A673 (cell line): ENCODE results near the gene HNRNPDL. TPM values are rescaled to one million over a fixed set of nuclear protein-coding genes. Genes with fewer than 3 reads are reported as not detected.

Experiments used
- BruUV-seq: library from RNA; stranded (reverse); fragments of 400-500 nt; replicated peaks from 2 replicates; lab custom pipeline; 2021; lab: Mats Ljungman, UMichigan
- CTCF ChIA-PET: fragments of 300-600 bp; sonication (Branson Sonifier 250); formaldehyde crosslinking; loops from one replicate; lab custom pipeline; 2022; ENCODE audit warnings: antibody characterized with exemption; lab: Charles Lee
- POLR2A ChIA-PET: fragments of 300-600 bp; sonication (Branson Sonifier 250); formaldehyde crosslinking; loops from one replicate; lab custom pipeline; 2022; ENCODE audit warnings: antibody characterized with exemption; ENCODE audit not compliant: low non-redundant PET; lab: Charles Lee
- DNase-seq: peaks from one replicate; pipeline ENCODE4 v3.0.0-alpha.2; 2015; ENCODE audit warnings: low spot score
- H3K27ac ChIP-seq: fragments of 200-600 bp; sonication (generic); 2 replicates; pipeline ENCODE4 v1.5.1; 2016; ENCODE audit warnings: mixed run types, low read depth, mild to moderate bottlenecking, mixed read lengths, antibody characterized with exemption, low read length; ENCODE audit not compliant: poor library complexity, severe bottlenecking
- H3K27me3 ChIP-seq: fragments of 200-600 bp; sonication (generic); replicated peaks from 2 replicates; pipeline ENCODE4 v1.6.1; 2017; ENCODE audit warnings: mixed run types, low read depth, mild to moderate bottlenecking, mixed read lengths, antibody characterized with exemption, low read length; ENCODE audit not compliant: insufficient read depth, poor library complexity
- H3K36me3 ChIP-seq: fragments of 200-600 bp; sonication (generic); 2 replicates; pipeline ENCODE4 v1.6.1; 2016; ENCODE audit warnings: mixed run types, mild to moderate bottlenecking, mixed read lengths, antibody characterized with exemption, low read length; ENCODE audit not compliant: insufficient read depth, poor library complexity, severe bottlenecking
- H3K4me1 ChIP-seq: fragments of 200-600 bp; sonication (generic); 2 replicates; pipeline ENCODE4 v1.6.1; 2017; ENCODE audit warnings: mixed run types, mild to moderate bottlenecking, mixed read lengths, antibody characterized with exemption, low read length; ENCODE audit not compliant: insufficient read depth, poor library complexity, severe bottlenecking
- H3K4me3 ChIP-seq: fragments of 200-600 bp; sonication (generic); 2 replicates; pipeline ENCODE4 v1.5.1; 2016; ENCODE audit warnings: low read depth, mixed run types, mild to moderate bottlenecking, mixed read lengths, low read length; ENCODE audit not compliant: poor library complexity, severe bottlenecking
- H3K9me3 ChIP-seq: fragments of 200-600 bp; sonication (generic); 2 replicates; pipeline ENCODE4 v1.6.1; 2016; ENCODE audit warnings: mixed run types, low read depth, mild to moderate bottlenecking, mixed read lengths, antibody characterized with exemption, low read length; ENCODE audit not compliant: poor library complexity, severe bottlenecking
- CTCF ChIP-seq: fragments of 300-800, 200-600 bp; sonication (generic); conservative IDR thresholded peaks from 2 replicates; pipeline ENCODE4 v1.5.1; 2017; ENCODE audit warnings: low read depth, mild to moderate bottlenecking, antibody characterized with exemption, low read length, moderate library complexity, mixed read lengths
- EZH2 ChIP-seq: fragments of 200-600 bp; sonication (generic); IDR thresholded peaks from 2 replicates; pipeline ENCODE4 v1.6.1; 2017; ENCODE audit warnings: borderline replicate concordance, low read depth, mild to moderate bottlenecking, mixed read lengths, antibody characterized with exemption, low read length; ENCODE audit not compliant: poor library complexity, severe bottlenecking
- intact Hi-C: fragments of 100-400 bp; cut with micrococcal nuclease; formaldehyde crosslinking; loops from one replicate; pipeline ENCODE4 v1.10.0; 2022; ENCODE audit not compliant: unreplicated experiment
- total RNA-seq: library from RNA; stranded (reverse); gene quantifications from 2 replicates; pipeline ENCODE4 v1.2.3, GENCODE V29; 2021

Gene HNRNPDL
- total RNA-seq, 1 experiment from 2014 or later, result 320 TPM

GRCh38 chr4:82432596-82432995 lies 2.3 kb upstream of the HNRNPDL start:
- ChIA-PET POLR2A (no interaction called here), CTCF (no interaction called here)
- intact Hi-C loops, result no loop called here
- H3K4me1 ChIP-seq, result no peaks in the 10 kb centered on the region
- BruUV-seq, result no TSS peak
- no peak for DNase-seq
- H3K27ac ChIP-seq, result no peak overlapping the region
- peaks cover 11% of the 10 kb centered on the region for H3K36me3 ChIP-seq
- no peaks in the 10 kb centered on the region for H3K27me3 ChIP-seq
- no peaks in the 10 kb centered on the region for H3K9me3 ChIP-seq
- no peak for TF ChIP-seq CTCF
- no peak for TF ChIP-seq EZH2
- no peak overlapping the region for H3K4me3 ChIP-seq

- no peaks in the 10 kb centered on the region for H3K9me3 ChIP-seq
- no TSS peak for BruUV-seq
- peak overlapping the region; percentile 88 for H3K4me3 ChIP-seq
- ChIA-PET CTCF (no interaction called here), POLR2A (no interaction called here)
- H3K27ac ChIP-seq, result no peak overlapping the region
- H3K36me3 ChIP-seq, result peaks cover 19% of the 10 kb centered on the region
- H3K27me3 ChIP-seq, result no peaks in the 10 kb centered on the region
- no peak for TF ChIP-seq EZH2
- TF ChIP-seq CTCF, result no peak
- intact Hi-C loops, result no loop called here
- DNase-seq, result no peak
- H3K4me1 ChIP-seq, result no peaks in the 10 kb centered on the region
Observed at GRCh38 chr4:82431831-82432230, 1.6 kb upstream of the HNRNPDL start.

GRCh38 chr4:82430964-82431745 lies 893 bp upstream of the HNRNPDL start:
- intact Hi-C loops, result no loop called here
- no peaks in the 10 kb centered on the region for H3K27me3 ChIP-seq
- H3K9me3 ChIP-seq, result no peaks in the 10 kb centered on the region
- ChIA-PET POLR2A (interaction anchor here (0.6 kb wide), 1 partner anchor 57 kb away, joined by 3 read pairs; the partner anchor contains the start of gene HNRNPD), CTCF (no interaction called here)
- TSS peak; percentile 49 for BruUV-seq
- peak overlapping the region; percentile 88 for H3K4me3 ChIP-seq
- peaks cover 25% of the 10 kb centered on the region for H3K36me3 ChIP-seq
- peak; percentile 35 for DNase-seq
- no peaks in the 10 kb centered on the region for H3K4me1 ChIP-seq
- TF ChIP-seq CTCF (no peak), EZH2 (no peak)
- H3K27ac ChIP-seq, result peak overlapping the region; percentile 99
